Subcutaneous abdominal adipose tissue (tissue), 5 donors: Measurements from ENCODE around the gene FARS2.
A peak's percentile ranks its signal among the peaks of the same experiment; 100 is the strongest.
"Not testable (repeated sequence)": the region's sequence is repeated elsewhere in the genome, so short reads cannot be mapped to it uniquely, and the experiment has no call there.

Experiments
- H3K27ac ChIP-seq: one replicate; pipeline ENCODE4 v1.7.0; 2013; ENCODE audit warnings: low read depth, mild to moderate bottlenecking, inconsistent platforms, low read length, moderate library complexity
- H3K27me3 ChIP-seq, 5 donors: one replicate each; pipeline ENCODE4 v1.7.0; 2013; ENCODE audit warnings: low read length in 5 of 5, inconsistent platforms in 1 of 5; ENCODE audit not compliant: control insufficient read depth in 5 of 5, insufficient read depth in 4 of 5
- H3K36me3 ChIP-seq, 5 donors: one replicate each; pipeline ENCODE4 v1.7.0; 2013; ENCODE audit warnings: low read length in 5 of 5; ENCODE audit not compliant: control insufficient read depth in 5 of 5, insufficient read depth in 5 of 5
- H3K4me1 ChIP-seq, 5 donors: one replicate each; pipeline ENCODE4 v1.7.0; 2013; ENCODE audit warnings: low read length in 5 of 5, mild to moderate bottlenecking in 3 of 5, moderate library complexity in 1 of 5; ENCODE audit not compliant: control insufficient read depth in 5 of 5, insufficient read depth in 5 of 5
- H3K4me3 ChIP-seq, 5 donors: one replicate each; pipeline ENCODE4 v1.7.0; 2013; ENCODE audit warnings: low read length in 5 of 5, low read depth in 1 of 5
- H3K9ac ChIP-seq, 5 donors: one replicate each; pipeline ENCODE4 v1.7.0; 2013; ENCODE audit warnings: low read length in 5 of 5, mild to moderate bottlenecking in 4 of 5, moderate library complexity in 3 of 5
- H3K9me3 ChIP-seq, 5 donors: one replicate each; pipeline ENCODE4 v1.7.0; 2013; ENCODE audit warnings: low read length in 5 of 5; ENCODE audit not compliant: control insufficient read depth in 5 of 5
- donor health status: healthy.
- donor health status: healthy.
- donor health status: healthy.
- donor health status: healthy.
- donor health status: healthy.

Gene FARS2

DNA sequence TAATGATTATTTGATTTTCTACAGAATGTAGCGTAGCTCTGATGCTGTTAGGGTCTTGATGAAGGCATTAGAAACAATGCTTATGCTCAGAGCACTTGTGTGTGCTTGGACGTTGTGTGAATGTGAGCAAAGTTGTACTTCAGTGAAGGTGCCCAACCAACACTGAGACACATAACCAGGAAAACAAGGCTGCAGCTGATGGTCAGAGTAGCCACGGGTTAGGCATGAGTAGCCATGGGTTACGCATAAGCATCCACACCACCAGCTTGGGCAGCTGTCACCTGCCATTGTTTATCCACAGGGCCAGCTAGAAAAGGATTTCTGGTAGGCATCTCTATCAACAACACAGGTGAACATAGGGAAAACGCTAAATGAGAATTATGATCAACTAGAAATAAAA, 418.8 kb downstream of the FARS2 start:
- H3K4me1 ChIP-seq = peaks cover 0 to 25% (median 6%) of the 10 kb centered on the region in 5 donors
- H3K9me3 ChIP-seq = peaks cover 0 to 3% (median 0%) of the 10 kb centered on the region in 5 donors
- H3K36me3 ChIP-seq = no peaks in the 10 kb centered on the region
- H3K27me3 ChIP-seq = no peaks in the 10 kb centered on the region
- no peak overlapping the region for H3K4me3 ChIP-seq
- H3K9ac ChIP-seq = no peak overlapping the region
- H3K27ac ChIP-seq = no peak overlapping the region

- peaks cover 0 to 25% (median 6%) of the 10 kb centered on the region in 5 donors for H3K4me1 ChIP-seq
- peaks cover 0 to 3% (median 0%) of the 10 kb centered on the region in 5 donors for H3K9me3 ChIP-seq
- no peaks in the 10 kb centered on the region for H3K27me3 ChIP-seq
- no peak overlapping the region for H3K4me3 ChIP-seq
- H3K27ac ChIP-seq = no peak overlapping the region
- H3K9ac ChIP-seq = no peak overlapping the region
- H3K36me3 ChIP-seq = no peaks in the 10 kb centered on the region
Observed at GRCh38 chr6:5681480-5681879, 420.2 kb downstream of the FARS2 start.

DNA sequence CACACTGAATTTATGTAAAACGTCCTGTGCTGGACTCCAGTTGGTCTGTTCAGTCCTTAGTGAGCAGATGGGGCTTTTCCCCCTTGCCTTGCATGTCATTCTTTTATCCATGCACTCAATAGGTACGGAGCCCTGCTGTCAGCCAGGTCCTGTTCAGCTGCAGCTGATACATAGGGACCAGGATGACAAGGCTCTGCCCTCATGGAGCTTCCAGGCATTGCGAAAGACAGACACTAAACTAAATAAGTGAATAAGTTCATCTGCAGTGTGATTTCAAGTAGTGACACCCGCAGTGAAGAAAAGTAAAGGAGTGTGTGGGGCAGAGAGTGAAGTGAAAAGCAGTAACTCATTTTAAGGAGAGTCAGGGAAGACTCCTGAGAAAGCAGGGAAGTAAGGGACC, 421.2 kb downstream of the FARS2 start:
- peaks cover 0 to 3% (median 0%) of the 10 kb centered on the region in 5 donors for H3K9me3 ChIP-seq
- peaks cover 0 to 19% (median under 1%) of the 10 kb centered on the region in 5 donors for H3K4me1 ChIP-seq
- no peak overlapping the region for H3K4me3 ChIP-seq
- H3K27me3 ChIP-seq = no peaks in the 10 kb centered on the region
- H3K36me3 ChIP-seq = no peaks in the 10 kb centered on the region
- no peak overlapping the region for H3K9ac ChIP-seq
- H3K27ac ChIP-seq = no peak overlapping the region

GRCh38 chr6:5683747-5684146, 422.4 kb downstream of the FARS2 start:
- H3K4me3 ChIP-seq, H3K27me3 ChIP-seq, H3K36me3 ChIP-seq, H3K9ac ChIP-seq, H3K27ac ChIP-seq, H3K9me3 ChIP-seq: not testable (repeated sequence)
- peaks cover 0 to 17% (median 0%) of the 10 kb centered on the region in 5 donors for H3K4me1 ChIP-seq

DNA sequence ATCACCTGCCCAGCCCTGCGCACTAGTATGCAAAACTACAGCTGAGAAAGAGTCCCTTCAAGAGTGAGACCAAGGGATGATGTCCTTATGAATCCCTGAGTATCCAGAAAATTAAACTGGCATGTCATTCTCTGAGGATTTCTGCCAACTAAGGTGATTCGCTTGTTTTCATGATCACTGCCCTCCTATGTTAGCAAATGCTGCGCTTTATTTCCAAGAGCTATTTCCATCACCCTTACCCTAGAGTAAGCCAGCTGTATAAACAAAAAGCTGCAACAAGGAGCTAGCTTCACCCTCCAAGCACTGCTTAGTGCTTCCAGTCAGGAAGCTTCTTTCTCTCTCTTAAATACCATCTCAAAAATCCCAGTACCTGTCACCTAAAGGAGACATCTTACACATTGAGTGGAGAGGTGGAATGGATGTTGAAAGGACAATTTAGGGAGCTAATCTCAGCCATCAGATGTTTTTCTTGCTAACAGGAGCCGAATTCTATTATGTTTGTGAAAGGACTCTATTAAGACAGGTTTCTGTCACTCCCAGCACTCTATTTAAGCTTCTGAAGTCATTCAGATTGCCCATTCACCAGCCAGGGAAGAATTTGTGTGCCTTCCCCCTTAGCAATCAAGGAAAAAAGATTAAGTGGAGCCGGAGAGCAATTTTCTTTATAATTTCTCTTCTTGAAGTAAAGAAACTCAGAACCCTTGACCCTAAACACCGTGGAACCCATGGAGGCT, 423.2 kb downstream of the FARS2 start:
- no peak overlapping the region for H3K27ac ChIP-seq
- no peak overlapping the region for H3K4me3 ChIP-seq
- no peak overlapping the region for H3K9ac ChIP-seq
- no peaks in the 10 kb centered on the region for H3K36me3 ChIP-seq
- H3K27me3 ChIP-seq = no peaks in the 10 kb centered on the region
- peaks cover 0 to 3% (median 0%) of the 10 kb centered on the region in 5 donors for H3K9me3 ChIP-seq
- peaks cover 0 to 13% (median 0%) of the 10 kb centered on the region in 5 donors for H3K4me1 ChIP-seq

- Histone ChIP-seq H3K27ac (no peak overlapping the region), H3K36me3 (no peaks in the 10 kb centered on the region), H3K4me3 (no peak overlapping the region), H3K27me3 (no peaks in the 10 kb centered on the region), H3K9ac (peak overlapping the region in 1 of 5 donors; percentile 11), H3K9me3 (no peaks in the 10 kb centered on the region), H3K4me1 (peaks cover 0 to 4% (median 3%) of the 10 kb centered on the region in 5 donors)
Observed at GRCh38 chr6:5693225-5694145, 432.2 kb downstream of the FARS2 start.

DNA sequence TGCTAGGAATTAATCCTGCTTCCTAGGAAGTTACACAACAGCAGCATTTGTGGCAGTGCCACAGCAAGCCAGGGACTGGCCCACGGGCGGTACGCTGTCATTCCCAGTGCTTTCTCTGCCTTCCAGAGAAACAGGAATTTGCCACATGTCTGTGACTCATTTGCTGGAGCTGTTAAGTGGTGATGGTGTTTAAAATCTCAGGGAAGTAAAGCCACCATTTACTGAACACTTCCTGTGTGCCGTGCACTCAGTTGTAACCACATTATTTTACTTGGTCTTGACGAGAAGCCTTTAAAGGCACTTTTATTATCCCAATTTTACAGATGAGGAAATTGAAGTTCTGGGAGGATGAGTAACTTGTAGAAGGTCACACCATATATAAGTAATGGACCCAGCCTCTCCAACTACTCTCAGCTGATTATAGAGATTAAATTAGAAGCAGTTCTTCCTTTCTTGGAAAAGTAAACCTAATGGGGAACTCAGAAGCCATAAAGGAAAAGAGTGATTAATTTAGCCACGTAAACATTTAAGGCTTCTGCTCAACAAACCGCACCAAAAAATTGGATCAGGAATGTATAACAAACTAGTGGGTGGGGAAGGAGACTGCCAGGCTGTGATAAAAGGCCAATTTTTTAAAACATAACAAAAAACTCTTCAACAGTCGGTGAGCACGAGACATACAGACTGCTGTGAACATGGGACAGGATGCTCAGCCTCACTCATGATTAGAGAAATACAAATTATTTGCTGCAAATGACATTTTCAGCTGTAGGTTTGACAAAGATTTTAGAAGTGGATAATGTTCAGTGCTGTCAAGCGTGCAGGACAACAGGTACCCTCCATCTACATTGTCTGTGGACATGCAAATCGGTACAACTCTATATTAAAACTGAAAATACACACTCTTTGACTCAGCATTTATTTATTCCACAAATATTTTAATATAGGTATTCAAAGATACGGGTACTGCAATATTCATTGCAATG, 434.2 kb downstream of the FARS2 start:
- H3K4me3 ChIP-seq = no peak overlapping the region
- no peak overlapping the region for H3K27ac ChIP-seq
- no peaks in the 10 kb centered on the region for H3K36me3 ChIP-seq
- no peak overlapping the region for H3K9ac ChIP-seq
- H3K4me1 ChIP-seq = peaks cover 0 to 7% (median 4%) of the 10 kb centered on the region in 5 donors
- H3K27me3 ChIP-seq = no peaks in the 10 kb centered on the region
- H3K9me3 ChIP-seq = no peaks in the 10 kb centered on the region

GRCh38 chr6:5697508-5697907, 436.2 kb downstream of the FARS2 start:
- no peaks in the 10 kb centered on the region for H3K27me3 ChIP-seq
- no peaks in the 10 kb centered on the region for H3K9me3 ChIP-seq
- H3K36me3 ChIP-seq = no peaks in the 10 kb centered on the region
- H3K27ac ChIP-seq = no peak overlapping the region
- H3K4me1 ChIP-seq = peaks cover 0 to 7% (median 4%) of the 10 kb centered on the region in 5 donors
- H3K9ac ChIP-seq = no peak overlapping the region
- H3K4me3 ChIP-seq = no peak overlapping the region

- peaks cover 0 to 7% (median 4%) of the 10 kb centered on the region in 5 donors for H3K4me1 ChIP-seq
- H3K9me3 ChIP-seq = no peaks in the 10 kb centered on the region
- H3K4me3 ChIP-seq = no peak overlapping the region
- no peak overlapping the region for H3K27ac ChIP-seq
- no peaks in the 10 kb centered on the region for H3K36me3 ChIP-seq
- H3K9ac ChIP-seq = no peak overlapping the region
- H3K27me3 ChIP-seq = no peaks in the 10 kb centered on the region
Observed at GRCh38 chr6:5698318-5698717, 437.0 kb downstream of the FARS2 start.
